ENCODE measurements around the gene TRPC4. TPM values are rescaled to one million over a fixed set of nuclear protein-coding genes. Genes with fewer than 3 reads are reported as not detected.

Gene TRPC4
- total RNA-seq, 8 experiments from 2014 or later: 0.25 to 7.3 (median 3.1) TPM

- Histone ChIP-seq H3K27ac (no peak overlapping the region), H3K4me1 (replicated peaks in 1 of 2) (no peaks in the 10 kb centered on the region), H3K4me3 (no peak overlapping the region)
- in situ Hi-C loops (cut with MboI; ENCODE audit: low pct_unique_long_range_greater_than_20kb in 2 of 9, low sequenced_read_pairs in 9 of 9, unreplicated experiment in 9 of 9): no loop called here
- WGBS, 10 experiments: 12 to 93% (median 75%) methylated on average over 3 to 4 of the region's 4 CpGs
- ATAC-seq (replicated peaks in 6 of 8): peak in 7 of 8 experiments; percentile 30 to 98 (median 77)
These were observed 167.6 kb downstream of the TRPC4 start for GRCh38 chr13:37701972-37702371.

DNA sequence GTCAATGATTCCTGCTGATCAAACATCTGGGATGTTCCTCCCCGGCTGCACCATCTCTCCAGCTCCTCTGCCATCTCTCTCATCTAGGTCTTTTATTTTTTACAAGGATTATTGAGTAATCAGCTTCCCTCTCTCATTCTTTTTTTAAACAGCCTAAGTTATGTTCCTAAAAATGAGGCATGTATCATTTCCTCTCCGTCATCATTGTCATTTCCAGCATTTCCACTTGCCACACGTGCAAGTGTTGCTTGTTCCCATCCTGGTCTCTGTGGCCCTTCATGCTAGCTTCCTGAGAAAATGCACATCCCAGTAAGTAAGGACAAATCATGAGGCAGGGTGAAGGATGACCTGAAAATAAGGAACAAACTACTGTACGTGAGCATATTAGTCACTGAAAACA is 168.3 kb downstream of the TRPC4 start:
- Histone ChIP-seq H3K4me3 (no peak overlapping the region), H3K27ac (no peak overlapping the region), H3K4me1 (replicated peaks in 1 of 2) (no peaks in the 10 kb centered on the region)
- peak in 1 of 8 experiments; percentile 32 for ATAC-seq (replicated peaks in 6 of 8)
- in situ Hi-C loops (cut with MboI; ENCODE audit: low pct_unique_long_range_greater_than_20kb in 2 of 9, low sequenced_read_pairs in 9 of 9, unreplicated experiment in 9 of 9): no loop called here
- WGBS, 10 experiments: 5 to 100% (median 77%) methylated on average over 1 to 4 of the region's 4 CpGs

GRCh38 chr13:37700887-37701286 is 168.7 kb downstream of the TRPC4 start:
- in situ Hi-C loops (cut with MboI; ENCODE audit: low pct_unique_long_range_greater_than_20kb in 2 of 9, low sequenced_read_pairs in 9 of 9, unreplicated experiment in 9 of 9): no loop called here
- WGBS, 10 experiments: 0 to 100% (median 80%) methylated on average over 1 to 2 of the region's 2 CpGs
- Histone ChIP-seq H3K4me3 (no peak overlapping the region), H3K27ac (no peak overlapping the region), H3K4me1 (replicated peaks in 1 of 2) (no peaks in the 10 kb centered on the region)
- ATAC-seq (replicated peaks in 6 of 8): no peak

DNA sequence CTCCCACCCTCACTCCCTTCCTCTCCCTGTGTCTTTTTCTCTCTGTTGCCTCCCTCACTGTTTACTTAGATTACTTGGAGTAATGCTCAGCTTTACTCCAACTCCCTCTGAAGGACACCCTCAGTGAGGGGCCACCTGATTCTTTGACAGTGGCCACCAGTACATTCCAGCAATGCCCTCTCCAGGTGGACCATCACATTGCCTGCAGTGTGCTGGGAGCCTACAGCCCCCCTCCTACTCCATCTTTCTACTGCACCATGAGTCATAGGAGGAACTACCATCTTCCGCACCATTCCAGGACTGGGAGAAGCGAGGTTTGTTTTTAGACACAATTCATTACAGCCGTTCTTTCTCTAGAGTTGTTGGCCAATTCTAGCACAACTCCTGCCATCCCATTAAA is 174.4 kb downstream of the TRPC4 start:
- ATAC-seq (replicated peaks in 6 of 8): no peak
- Histone ChIP-seq H3K27ac (no peak overlapping the region), H3K4me1 (replicated peaks in 1 of 2) (no peaks in the 10 kb centered on the region), H3K4me3 (no peak overlapping the region)
- in situ Hi-C loops (cut with MboI; ENCODE audit: low pct_unique_long_range_greater_than_20kb in 2 of 9, low sequenced_read_pairs in 9 of 9, unreplicated experiment in 9 of 9): no loop called here
- WGBS, 10 experiments: 67 to 100% (median 94%) methylated on average over 2 to 3 of the region's 3 CpGs; no CpG with 5 or more reads in 1 of the 10 experiments

DNA sequence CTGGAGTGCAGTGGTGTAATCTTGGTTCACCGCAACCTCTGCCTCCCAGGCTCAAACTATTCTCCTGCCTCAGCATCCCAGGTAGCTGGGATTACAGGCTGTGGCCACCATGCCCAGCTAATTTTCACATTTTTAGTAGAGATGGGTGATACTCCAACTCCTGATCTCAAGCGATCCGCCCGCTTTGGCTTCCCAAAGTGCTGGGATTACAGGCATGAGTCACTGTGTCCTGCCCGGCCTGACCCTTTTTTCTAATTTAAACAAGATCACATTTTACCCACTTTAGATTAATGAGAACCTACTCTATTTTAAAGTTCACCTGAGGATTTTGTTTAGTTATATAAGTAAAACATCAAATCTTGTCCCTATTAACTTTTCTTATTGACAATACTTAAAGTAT is 179.2 kb downstream of the TRPC4 start:
- H3K4me3 ChIP-seq: no peak overlapping the region
- no peaks in the 10 kb centered on the region for H3K4me1 ChIP-seq (replicated peaks in 1 of 2)
- ATAC-seq (replicated peaks in 6 of 8): no peak
- H3K27ac ChIP-seq: no peak overlapping the region
- in situ Hi-C loops (cut with MboI; ENCODE audit: low pct_unique_long_range_greater_than_20kb in 2 of 9, low sequenced_read_pairs in 9 of 9, unreplicated experiment in 9 of 9): no loop called here
- WGBS, 10 experiments: 17 to 100% (median 86%) methylated on average over 1 to 5 of the region's 5 CpGs; no CpG with 5 or more reads in 1 of the 10 experiments

DNA sequence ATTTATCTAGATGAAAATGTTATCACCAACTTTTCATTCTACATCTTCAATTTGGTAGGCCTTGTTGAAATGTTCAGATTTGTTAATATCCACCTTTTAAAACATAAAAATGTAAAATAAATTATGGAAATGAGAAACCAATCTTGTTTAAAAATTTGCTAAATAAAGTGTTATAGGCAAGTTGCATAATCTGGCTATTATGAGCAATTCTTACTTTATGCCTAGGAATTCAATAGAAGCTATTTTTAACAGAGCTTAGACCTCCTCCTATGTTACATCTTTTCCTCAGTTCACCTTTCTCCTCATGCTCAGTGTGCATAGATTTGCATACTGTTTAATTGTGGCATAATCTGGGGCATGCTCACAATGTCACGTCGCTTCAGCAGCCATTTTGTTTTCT is 183.1 kb downstream of the TRPC4 start:
- Histone ChIP-seq H3K27ac (no peak overlapping the region), H3K4me1 (replicated peaks in 1 of 2) (peaks cover 0 to 4% of the 10 kb centered on the region in 2 donors), H3K4me3 (no peak overlapping the region)
- no peak for ATAC-seq (replicated peaks in 6 of 8)
- 90 to 100% (median 100%) methylated on average over 1 to 2 of the region's 2 CpGs; no CpG with 5 or more reads in 4 of the 10 experiments for WGBS, 10 experiments
- in situ Hi-C loops (cut with MboI; ENCODE audit: low pct_unique_long_range_greater_than_20kb in 2 of 9, low sequenced_read_pairs in 9 of 9, unreplicated experiment in 9 of 9): no loop called here

DNA sequence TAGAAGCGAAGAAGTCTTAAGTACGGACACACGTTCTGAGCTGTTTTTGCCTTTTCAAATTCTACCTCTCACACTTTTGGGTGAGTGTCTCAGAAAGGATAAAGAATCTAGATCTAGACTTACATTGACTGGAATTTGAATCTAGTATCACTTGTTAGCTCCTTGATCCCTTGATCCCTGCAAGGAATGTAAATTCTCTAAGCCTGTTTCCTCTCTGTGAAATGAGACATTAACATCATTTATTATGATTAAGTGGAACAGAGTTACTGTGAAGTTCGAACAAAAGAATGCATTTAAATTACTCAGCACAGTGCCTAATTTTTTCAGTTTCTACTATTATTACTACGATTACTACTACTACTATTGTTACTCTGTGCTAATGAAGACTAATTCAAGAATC is 184.4 kb downstream of the TRPC4 start:
- in situ Hi-C loops (cut with MboI; ENCODE audit: low pct_unique_long_range_greater_than_20kb in 2 of 9, low sequenced_read_pairs in 9 of 9, unreplicated experiment in 9 of 9): no loop called here
- 44 to 92% (median 75%) methylated on average over 1 to 5 of the region's 5 CpGs for WGBS, 10 experiments
- Histone ChIP-seq H3K27ac (no peak overlapping the region), H3K4me3 (no peak overlapping the region), H3K4me1 (replicated peaks in 1 of 2) (peaks cover 0 to 4% of the 10 kb centered on the region in 2 donors)
- ATAC-seq (replicated peaks in 6 of 8): no peak

GRCh38 chr13:37682496-37682895 is 187.1 kb downstream of the TRPC4 start:
- 80 to 100% (median 90%) methylated on average over 1 to 3 of the region's 3 CpGs; no CpG with 5 or more reads in 6 of the 10 experiments for WGBS, 10 experiments
- H3K4me3 ChIP-seq: no peak overlapping the region
- ATAC-seq (replicated peaks in 6 of 8): no peak
- in situ Hi-C loops (cut with MboI; ENCODE audit: low pct_unique_long_range_greater_than_20kb in 2 of 9, low sequenced_read_pairs in 9 of 9, unreplicated experiment in 9 of 9): no loop called here
- peaks cover 0 to 4% of the 10 kb centered on the region in 2 donors for H3K4me1 ChIP-seq (replicated peaks in 1 of 2)
- no peak overlapping the region for H3K27ac ChIP-seq

GRCh38 chr13:37681281-37682032 is 188.1 kb downstream of the TRPC4 start:
- peak in 1 of 8 experiments; percentile 27 for ATAC-seq (replicated peaks in 6 of 8)
- Histone ChIP-seq H3K4me1 (replicated peaks in 1 of 2) (peaks cover 0 to 4% of the 10 kb centered on the region in 2 donors), H3K4me3 (no peak overlapping the region), H3K27ac (no peak overlapping the region)
- WGBS, 10 experiments: 47 to 78% (median 71%) methylated on average over 2 to 6 of the region's 6 CpGs
- in situ Hi-C loops (cut with MboI; ENCODE audit: low pct_unique_long_range_greater_than_20kb in 2 of 9, low sequenced_read_pairs in 9 of 9, unreplicated experiment in 9 of 9): no loop called here

GRCh38 chr13:37680137-37680536 is 189.4 kb downstream of the TRPC4 start:
- H3K27ac ChIP-seq: no peak overlapping the region
- in situ Hi-C loops (cut with MboI; ENCODE audit: low pct_unique_long_range_greater_than_20kb in 2 of 9, low sequenced_read_pairs in 9 of 9, unreplicated experiment in 9 of 9): no loop called here
- ATAC-seq (replicated peaks in 6 of 8): no peak
- 78 to 95% (median 88%) methylated on average over 3 to 5 of the region's 5 CpGs; no CpG with 5 or more reads in 2 of the 10 experiments for WGBS, 10 experiments
- no peak overlapping the region for H3K4me3 ChIP-seq
- H3K4me1 ChIP-seq (replicated peaks in 1 of 2): peaks cover 0 to 4% of the 10 kb centered on the region in 2 donors

GRCh38 chr13:37679043-37679442 is 190.5 kb downstream of the TRPC4 start:
- H3K27ac ChIP-seq: no peak overlapping the region
- peaks cover 0 to 4% of the 10 kb centered on the region in 2 donors for H3K4me1 ChIP-seq (replicated peaks in 1 of 2)
- no peak overlapping the region for H3K4me3 ChIP-seq
- ATAC-seq (replicated peaks in 6 of 8): no peak
- WGBS, 10 experiments: 15 to 100% (median 94%) methylated on average over 1 to 2 of the region's 2 CpGs
- in situ Hi-C loops (cut with MboI; ENCODE audit: low pct_unique_long_range_greater_than_20kb in 2 of 9, low sequenced_read_pairs in 9 of 9, unreplicated experiment in 9 of 9): no loop called here

DNA sequence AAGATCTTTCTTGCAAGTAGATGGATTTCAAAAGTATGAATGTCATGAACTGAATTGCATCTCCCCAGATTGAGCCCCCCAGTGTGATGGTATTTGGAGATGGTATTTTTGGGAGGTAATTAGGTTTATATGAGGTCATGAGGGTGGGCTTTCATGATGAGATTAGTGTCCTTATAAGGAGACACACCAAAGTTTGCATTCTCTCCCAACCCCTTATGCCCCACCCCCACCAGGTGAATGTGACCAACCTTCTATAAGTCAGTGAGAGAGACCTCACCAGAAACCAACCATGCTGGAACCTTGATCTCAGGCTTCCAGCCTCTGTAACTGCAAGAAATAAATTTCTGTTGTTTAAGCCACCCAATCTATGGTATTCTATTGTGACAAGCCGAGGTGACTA is 199.7 kb downstream of the TRPC4 start:
- no peak overlapping the region for H3K27ac ChIP-seq
- H3K4me1 ChIP-seq (replicated peaks in 1 of 2): peaks cover 0 to 11% of the 10 kb centered on the region in 2 donors
- no peak for ATAC-seq (replicated peaks in 6 of 8)
- 20 to 100% (median 100%) methylated on average over 1 of the region's 1 CpG; no CpG with 5 or more reads in 4 of the 10 experiments for WGBS, 10 experiments
- no peak overlapping the region for H3K4me3 ChIP-seq
- in situ Hi-C loops (cut with MboI; ENCODE audit: low pct_unique_long_range_greater_than_20kb in 2 of 9, low sequenced_read_pairs in 9 of 9, unreplicated experiment in 9 of 9): no loop called here

DNA sequence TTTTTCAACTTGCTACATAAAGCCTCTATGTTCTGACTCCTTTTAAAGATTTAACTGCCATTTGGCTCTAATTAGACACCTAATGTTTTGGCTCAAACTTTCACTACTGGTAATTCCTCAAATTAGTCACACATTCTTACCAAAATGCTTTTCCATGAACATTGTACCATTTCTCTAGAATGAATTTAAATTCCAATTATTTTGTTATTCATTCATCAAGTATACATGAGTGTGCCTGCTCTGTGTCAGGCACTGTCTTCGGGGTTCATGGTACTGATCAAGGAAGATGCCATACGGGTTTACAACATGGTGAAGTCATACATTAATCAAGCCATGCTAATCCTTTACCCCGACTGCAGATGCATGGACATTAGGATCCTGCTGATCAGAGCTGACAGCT is 201.9 kb downstream of the TRPC4 start:
- Histone ChIP-seq H3K4me1 (replicated peaks in 1 of 2) (peaks cover 0 to 12% of the 10 kb centered on the region in 2 donors), H3K27ac (no peak overlapping the region), H3K4me3 (no peak overlapping the region)
- ATAC-seq (replicated peaks in 6 of 8): no peak
- in situ Hi-C loops (cut with MboI; ENCODE audit: low pct_unique_long_range_greater_than_20kb in 2 of 9, low sequenced_read_pairs in 9 of 9, unreplicated experiment in 9 of 9): no loop called here
- 8 to 100% (median 48%) methylated on average over 1 to 3 of the region's 3 CpGs; no CpG with 5 or more reads in 2 of the 10 experiments for WGBS, 10 experiments

- in situ Hi-C loops (cut with MboI; ENCODE audit: low pct_unique_long_range_greater_than_20kb in 2 of 9, low sequenced_read_pairs in 9 of 9, unreplicated experiment in 9 of 9): no loop called here
- no peak overlapping the region for H3K4me3 ChIP-seq
- H3K4me1 ChIP-seq (replicated peaks in 1 of 2): peaks cover 0 to 12% of the 10 kb centered on the region in 2 donors
- 42 to 100% (median 84%) methylated on average over 1 to 2 of the region's 2 CpGs; no CpG with 5 or more reads in 2 of the 10 experiments for WGBS, 10 experiments
- no peak for ATAC-seq (replicated peaks in 6 of 8)
- H3K27ac ChIP-seq: no peak overlapping the region
These were observed 203.5 kb downstream of the TRPC4 start for GRCh38 chr13:37666036-37666435.

All from motor neuron (in vitro differentiated cells).